ENCODE data around the gene EXOC6B. TPM values are rescaled to one million over a fixed set of nuclear protein-coding genes. Genes with fewer than 3 reads are reported as not detected.

Gene EXOC6B
- total and polyA plus RNA-seq, 2 of the 8 experiments (the other 6 are each of a cell fraction or from before 2014, with no cell fraction given), result 13.5 to 33.0 TPM

GRCh38 chr2:72276356-72276755 is 549.5 kb downstream of the EXOC6B start:
- H4K5ac ChIP-seq (ENCODE audit: insufficient read length, low read depth, low read length), result no peak overlapping the region
- H3K9me3 ChIP-seq (ENCODE audit: insufficient read depth in 2 of 2, low read depth in 1 of 2, low read length in 1 of 2), result no peaks in the 10 kb centered on the region
- H3K79me1 ChIP-seq (ENCODE audit: low read depth, low read length), result no peaks in the 10 kb centered on the region
- H3K4me1 ChIP-seq (replicated peaks in 1 of 4; ENCODE audit: control insufficient read depth in 3 of 4, insufficient read depth in 4 of 4, low read length in 3 of 4), result no peaks in the 10 kb centered on the region
- no peak overlapping the region for H3K4me3 ChIP-seq (ENCODE audit: extremely low read depth in 1 of 4, insufficient read depth in 2 of 4, low read depth in 3 of 4, low read length in 4 of 4)
- POLR2A ChIA-PET (ENCODE audit: partially characterized antibody), result no interaction called here
- CTCF ChIA-PET (ENCODE audit: partially characterized antibody), result interaction anchor here (0.8 to 1.4 kb wide), 3 partner anchors 14 to 468 kb away, joined by 3 to 5 read pairs (median 4); no protein-coding TSS in a partner anchor
- H3K23ac ChIP-seq (ENCODE audit: insufficient read length), result no peak overlapping the region
- H3K9ac ChIP-seq (replicated peaks in 1 of 4; ENCODE audit: extremely low read depth in 1 of 4, low read depth in 3 of 4, low read length in 3 of 4), result no peak overlapping the region
- H4K20me1 ChIP-seq (replicated peaks in 1 of 2; ENCODE audit: control insufficient read depth in 1 of 2, insufficient read depth in 2 of 2, low read length in 2 of 2), result no peaks in the 10 kb centered on the region
- no peak overlapping the region for H3K27ac ChIP-seq (ENCODE audit: low read depth, low read length)
- no peak overlapping the region for H2AK5ac ChIP-seq (ENCODE audit: low read depth, low read length)
- H4K8ac ChIP-seq (ENCODE audit: extremely low read depth, insufficient read depth, low read length), result no peak overlapping the region
- no peaks in the 10 kb centered on the region; the same call in 1 of the 2 replicates for H3K23me2 ChIP-seq (ENCODE audit: low read depth, low read length)
- no peak overlapping the region for H2BK5ac ChIP-seq (ENCODE audit: low read depth, low read length)
- no peak overlapping the region for H3K18ac ChIP-seq (ENCODE audit: extremely low read depth, low read length)
- H3K79me2 ChIP-seq (ENCODE audit: control insufficient read depth in 1 of 2, insufficient read depth in 2 of 2, low read length in 2 of 2), result no peaks in the 10 kb centered on the region
- TF ChIP-seq TBP (IDR thresholded peaks at IDR 0.05; ENCODE audit: low read depth, low read length), result no peak
- no peak for TF ChIP-seq BRCA1 (IDR thresholded peaks at IDR 0.05; ENCODE audit: low read depth, low read length)
- TF ChIP-seq CREB1 (IDR thresholded peaks at IDR 0.05), result no peak
- no peak for TF ChIP-seq RBBP5 (IDR thresholded peaks at IDR 0.05; ENCODE audit: borderline replicate concordance, low read depth, low read length)
- TF ChIP-seq RAD21 (IDR thresholded peaks at IDR 0.05 in 1 of 2, conservative IDR thresholded peaks at IDR 0.05 in 1 of 2; ENCODE audit: low read depth in 2 of 2, low read length in 2 of 2), result no peak
- no peak for TF ChIP-seq ATF3 (IDR thresholded peaks at IDR 0.05; ENCODE audit: insufficient read depth, low read depth, low read length)
- TF ChIP-seq CTCF (IDR thresholded peaks at IDR 0.05; ENCODE audit: control extremely low read depth in 1 of 3, insufficient read depth in 1 of 3, low read depth in 1 of 3, low read length in 3 of 3), result no peak
- TF ChIP-seq BCL11A (IDR thresholded peaks at IDR 0.05; ENCODE audit: low read depth in 2 of 2, low read length in 2 of 2), result no peak
- no peak for TF ChIP-seq KDM4A (IDR thresholded peaks at IDR 0.05; ENCODE audit: low read depth, low read length, severe bottlenecking)
- no peak for TF ChIP-seq SRF (IDR thresholded peaks at IDR 0.05; ENCODE audit: low read depth, low read length)
- no peak overlapping the region for H2BK20ac ChIP-seq (ENCODE audit: low read length)
- DNase-seq (ENCODE audit: low read depth in 1 of 2, low spot score in 2 of 2), result no peak
- 100% methylated on average over 1 of the region's 1 CpG; no CpG with 5 or more reads in 1 of the 2 experiments for WGBS, 2 experiments (ENCODE audit: extremely low coverage in 1 of 2, insufficient coverage in 1 of 2, insufficient read length in 1 of 2, insufficient replicate concordance in 2 of 2, low coverage in 1 of 2, low lambda C conversion rate in 2 of 2, missing lambda C conversion rate in 1 of 2)
- H3K56ac ChIP-seq (replicated peaks; ENCODE audit: insufficient read length, low read depth, low read length), result no peak overlapping the region
- no peaks in the 10 kb centered on the region for H3K36me3 ChIP-seq (ENCODE audit: control insufficient read depth in 2 of 4, insufficient read depth in 4 of 4, low read length in 3 of 4)
- H2BK12ac ChIP-seq (ENCODE audit: low read depth, low read length), result no peak overlapping the region
- FAIRE-seq, result no peak
- H3K4ac ChIP-seq (replicated peaks; ENCODE audit: insufficient read length, low read depth, low read length), result no peak overlapping the region
- H2BK15ac ChIP-seq (ENCODE audit: low read length), result no peak overlapping the region
- no peak overlapping the region for H2AFZ ChIP-seq (ENCODE audit: low read length)
- no peak overlapping the region for H3K14ac ChIP-seq (ENCODE audit: insufficient read length)
- H2BK120ac ChIP-seq (replicated peaks; ENCODE audit: low read depth, low read length), result no peak overlapping the region
- H3K27me3 ChIP-seq (replicated peaks in 1 of 4; ENCODE audit: control insufficient read depth in 3 of 4, extremely low read depth in 1 of 4, insufficient read depth in 3 of 4, low read length in 3 of 4), result no peaks in the 10 kb centered on the region
- H4K91ac ChIP-seq (replicated peaks; ENCODE audit: insufficient read length, low read length), result no peak overlapping the region
- no peak overlapping the region for H3K4me2 ChIP-seq (ENCODE audit: insufficient read depth in 1 of 2, low read depth in 2 of 2, low read length in 2 of 2)
